GM18858 (cell line): ENCODE data around the gene SUV39H2.
"Not testable (repeated sequence)": the region's sequence is repeated elsewhere in the genome, so short reads cannot be mapped to it uniquely, and the experiment has no call there.

Source experiments
- ATAC-seq: cut with Tn5 transposase; IDR thresholded peaks from one replicate; pipeline ENCODE4 v1.9.1; 2021; ENCODE audit not compliant: unreplicated experiment

Gene SUV39H2

GRCh38 chr10:14930610-14931009, 51.9 kb downstream of the SUV39H2 start:
- ATAC-seq: no peak

DNA sequence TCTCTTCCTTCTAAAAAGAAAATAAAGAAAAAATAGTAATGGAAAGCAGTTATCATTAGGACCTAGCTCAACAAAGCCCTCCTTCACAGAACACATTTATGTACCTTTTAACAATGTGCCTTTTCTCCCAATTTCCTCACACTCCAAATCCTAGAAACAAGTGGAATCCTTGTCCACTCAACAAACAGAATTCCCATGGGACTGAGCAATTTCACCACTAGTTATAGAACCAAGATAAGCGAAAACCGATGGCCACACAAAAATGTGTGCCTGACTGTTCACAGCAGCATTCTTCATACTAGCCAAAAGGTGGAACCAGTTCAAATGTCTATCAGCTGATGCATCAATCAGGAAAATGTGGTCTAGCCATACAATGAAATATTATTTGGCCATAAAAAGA, 57.9 kb downstream of the SUV39H2 start:
- no peak for ATAC-seq

GRCh38 chr10:14938971-14939370, 60.3 kb downstream of the SUV39H2 start:
- not testable (repeated sequence) for ATAC-seq

DNA sequence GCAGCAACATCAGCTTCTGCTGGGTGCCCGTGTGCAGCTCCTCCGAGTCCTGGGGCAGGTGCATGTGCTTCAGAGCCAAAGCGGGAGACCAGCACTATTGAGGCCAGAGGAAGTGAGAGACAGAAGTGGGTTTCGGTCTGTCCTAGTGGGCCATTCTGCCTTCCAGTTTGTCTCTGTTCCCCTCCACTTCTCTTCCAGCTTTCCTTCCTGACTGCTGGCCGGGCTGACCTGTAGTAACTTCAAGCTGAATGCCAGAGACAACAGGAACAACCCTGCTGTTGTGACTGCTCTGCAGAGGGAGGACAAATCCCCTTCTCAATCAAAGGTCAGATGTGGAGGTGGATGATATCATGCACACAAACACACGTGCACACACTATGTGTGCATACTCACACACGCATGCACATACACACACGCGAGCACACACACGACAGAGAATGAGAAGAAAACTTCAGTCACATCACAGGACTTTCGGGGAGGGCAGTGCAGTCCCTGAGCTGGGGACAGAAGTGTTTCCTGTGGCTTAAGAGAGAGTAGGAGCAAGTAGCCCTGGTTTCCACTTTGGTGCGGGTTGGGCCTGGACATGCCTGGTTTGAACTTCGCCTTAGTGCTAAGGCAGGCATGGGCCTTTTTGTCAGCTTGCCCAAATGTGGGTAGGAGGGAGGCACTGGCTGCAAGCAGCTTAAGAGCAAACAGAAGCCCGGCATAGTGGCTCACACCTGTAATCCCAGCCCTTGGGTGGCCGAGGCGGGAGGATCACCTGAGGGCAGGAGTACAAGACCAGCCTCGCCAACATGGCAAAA, 63.7 kb downstream of the SUV39H2 start:
- ATAC-seq: peak; percentile 82

DNA sequence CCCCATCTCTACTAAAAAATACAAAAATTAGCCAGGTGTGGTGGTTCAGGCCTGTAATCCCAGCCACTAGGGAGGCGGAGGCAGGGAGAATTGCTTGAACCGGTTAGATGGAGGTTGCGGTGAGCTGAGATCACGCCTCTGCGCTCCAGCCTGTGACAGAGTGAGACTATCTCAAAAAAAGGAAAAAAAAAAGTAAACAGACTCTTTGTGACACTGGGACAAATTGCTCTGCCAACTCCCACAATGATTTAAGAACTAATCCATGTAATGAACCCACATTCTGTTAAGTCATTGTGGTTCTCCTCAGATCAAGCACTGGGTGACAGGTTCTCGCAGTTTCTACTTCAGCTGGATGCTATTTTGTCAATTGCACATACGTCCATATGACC, 64.3 kb downstream of the SUV39H2 start:
- not testable (repeated sequence) for ATAC-seq

- no peak for ATAC-seq
Observed at GRCh38 chr10:14945108-14945507, 66.4 kb downstream of the SUV39H2 start.

- ATAC-seq: no peak
Observed at GRCh38 chr10:14947268-14947667, 68.6 kb downstream of the SUV39H2 start.

GRCh38 chr10:14949291-14949690, 70.6 kb downstream of the SUV39H2 start:
- no peak for ATAC-seq

DNA sequence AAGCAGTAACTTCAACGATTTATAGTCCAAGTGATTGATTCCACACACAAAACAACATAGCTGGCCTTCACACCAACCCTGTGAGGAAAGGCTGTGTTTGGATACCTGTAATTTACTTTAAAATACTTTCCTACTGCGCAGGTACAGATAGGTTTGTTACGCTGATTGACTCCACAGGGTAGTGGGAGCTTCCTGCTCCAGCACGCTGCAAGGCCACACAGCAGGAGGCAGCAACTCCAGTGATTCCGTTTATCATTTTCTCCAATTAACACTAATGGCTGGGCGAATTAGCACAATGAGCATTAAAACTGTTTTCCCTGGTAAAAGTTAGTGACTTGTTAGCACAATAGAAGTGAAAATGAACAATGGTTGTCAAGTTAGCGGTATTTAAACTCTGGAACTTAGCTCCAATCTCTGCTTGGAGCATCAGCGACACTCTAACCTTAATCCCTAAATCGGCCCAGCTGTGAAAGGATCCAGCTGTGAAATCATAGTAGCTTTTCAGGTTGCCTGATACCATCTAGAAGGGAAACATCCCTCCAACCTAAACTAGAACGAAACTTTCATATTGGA, 74.3 kb downstream of the SUV39H2 start:
- no peak for ATAC-seq

DNA sequence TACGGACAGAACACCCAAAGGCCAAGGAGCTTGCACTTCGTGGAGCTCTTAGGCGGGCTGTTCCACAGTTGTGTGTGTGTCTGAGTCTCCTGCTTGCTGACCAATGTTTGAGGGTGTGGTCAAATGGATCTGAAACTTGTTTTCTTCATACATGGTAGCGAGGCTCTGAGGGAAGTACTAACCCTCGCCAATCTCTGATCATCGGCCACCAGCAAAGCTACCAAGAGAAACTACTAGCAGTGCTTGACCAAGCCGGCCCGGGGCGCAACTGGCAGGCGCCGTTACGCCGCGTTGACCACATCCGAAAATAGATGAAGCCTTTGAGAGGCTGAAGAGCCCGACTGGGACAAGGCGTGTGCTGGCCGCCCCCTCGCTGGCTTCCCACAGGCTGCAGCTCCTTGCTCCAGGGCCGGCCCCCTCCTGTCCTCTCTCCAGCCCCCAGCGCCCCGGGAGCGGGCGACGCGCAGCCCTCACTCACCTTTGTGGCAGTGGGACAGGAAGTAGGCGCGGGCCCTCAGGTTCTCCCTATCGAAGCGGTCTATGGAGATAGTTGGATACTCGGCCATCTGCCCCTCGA, 74.8 kb downstream of the SUV39H2 start:
- ATAC-seq: peak; percentile 20
